Measurements from ENCODE around the gene SLFN5. TPM values are rescaled to one million over a fixed set of nuclear protein-coding genes. Genes with fewer than 3 reads are reported as not detected.
A peak's percentile ranks its signal among the peaks of the same experiment; 100 is the strongest.

Gene SLFN5
- total RNA-seq, 4 donors from 2014 or later, result 21.2 to 22.4 (median 21.6) TPM

- Histone ChIP-seq H3K4me1 (peaks cover 0 to 47% (median 22%) of the 10 kb centered on the region in 4 donors), H3K27ac (peak overlapping the region; percentile 92 to 96 (median 95)), H3K9me3 (no peaks in the 10 kb centered on the region), H3K4me3 (no peak overlapping the region), H3K36me3 (no peaks in the 10 kb centered on the region), H3K27me3 (no peaks in the 10 kb centered on the region)
- TF ChIP-seq CTCF (IDR thresholded peaks at IDR 0.05) (no peak), POLR2A (IDR thresholded peaks at IDR 0.05) (no peak), EP300 (IDR thresholded peaks at IDR 0.05) (no peak)
- WGBS, 2 donors, result 21 to 33% methylated on average over 1 of the region's 1 CpG
- no peak for DNase-seq (ENCODE audit: low spot score in 2 of 2)
Observed at GRCh38 chr17:35245196-35245486, 2.3 kb downstream of the SLFN5 start.

GRCh38 chr17:35252651-35253050 lies 9.8 kb downstream of the SLFN5 start:
- WGBS, 2 donors, result 21 to 24% methylated on average over 2 of the region's 2 CpGs
- no peaks in the 10 kb centered on the region for H3K27me3 ChIP-seq
- TF ChIP-seq POLR2A (IDR thresholded peaks at IDR 0.05), result no peak
- peak in 1 of 2 donors; percentile 30 for TF ChIP-seq EP300 (IDR thresholded peaks at IDR 0.05)
- no peak overlapping the region for H3K4me3 ChIP-seq
- H3K4me1 ChIP-seq, result peaks cover 0 to 40% (median 19%) of the 10 kb centered on the region in 4 donors
- peak overlapping the region in 2 of 4 donors; percentile 2 to 69 for H3K27ac ChIP-seq
- H3K9me3 ChIP-seq, result no peaks in the 10 kb centered on the region
- H3K36me3 ChIP-seq, result no peaks in the 10 kb centered on the region
- DNase-seq (ENCODE audit: low spot score in 2 of 2), result peak in 1 of 2 donors; percentile 32

- 45 to 51% methylated on average over 8 of the region's 8 CpGs for WGBS, 2 donors
Observed at GRCh38 chr17:35254107-35254773, 11.4 kb downstream of the SLFN5 start.

GRCh38 chr17:35255316-35255715 lies 12.4 kb downstream of the SLFN5 start:
- 96 to 99% methylated on average over 4 of the region's 4 CpGs for WGBS, 2 donors
- H3K27me3 ChIP-seq, result no peaks in the 10 kb centered on the region

More at GRCh38 chr17:35254107-35254773, 11.4 kb downstream of the SLFN5 start:
- DNase-seq (ENCODE audit: low spot score in 2 of 2), result peak; percentile 24 to 92
- Histone ChIP-seq H3K36me3 (peaks cover 0 to 12% (median 0%) of the 10 kb centered on the region in 3 donors), H3K27me3 (no peaks in the 10 kb centered on the region), H3K9me3 (no peaks in the 10 kb centered on the region), H3K4me3 (no peak overlapping the region), H3K4me1 (peaks cover 0 to 40% (median 19%) of the 10 kb centered on the region in 4 donors), H3K27ac (peak overlapping the region in 3 of 4 donors; percentile 17 to 87 (median 68))
- peak; percentile 20 to 93 for TF ChIP-seq EP300 (IDR thresholded peaks at IDR 0.05)
- no peak for TF ChIP-seq POLR2A (IDR thresholded peaks at IDR 0.05)

GRCh38 chr17:35256629-35257028 lies 13.8 kb downstream of the SLFN5 start:
- no peaks in the 10 kb centered on the region for H3K27me3 ChIP-seq
- no peak overlapping the region for H3K4me3 ChIP-seq
- TF ChIP-seq POLR2A (IDR thresholded peaks at IDR 0.05) (no peak), EP300 (IDR thresholded peaks at IDR 0.05) (no peak), CTCF (IDR thresholded peaks at IDR 0.05) (no peak)
- peaks cover 0 to 35% (median 0%) of the 10 kb centered on the region in 3 donors for H3K36me3 ChIP-seq
- WGBS, 2 donors, result 75 to 82% methylated on average over 5 of the region's 5 CpGs
- no peaks in the 10 kb centered on the region for H3K9me3 ChIP-seq
- peaks cover 0 to 40% (median 19%) of the 10 kb centered on the region in 4 donors for H3K4me1 ChIP-seq
- H3K27ac ChIP-seq, result peak overlapping the region in 2 of 4 donors; percentile 17 to 53
- DNase-seq (ENCODE audit: low spot score in 2 of 2), result no peak

More at GRCh38 chr17:35255316-35255715, 12.4 kb downstream of the SLFN5 start:
- DNase-seq (ENCODE audit: low spot score in 2 of 2), result no peak
- Histone ChIP-seq H3K27ac (peak overlapping the region in 2 of 4 donors; percentile 68 to 87), H3K4me3 (no peak overlapping the region), H3K4me1 (peaks cover 0 to 40% (median 19%) of the 10 kb centered on the region in 4 donors), H3K36me3 (peaks cover 0 to 22% (median 0%) of the 10 kb centered on the region in 3 donors), H3K9me3 (no peaks in the 10 kb centered on the region)
- TF ChIP-seq CTCF (IDR thresholded peaks at IDR 0.05) (no peak), POLR2A (IDR thresholded peaks at IDR 0.05) (no peak), EP300 (IDR thresholded peaks at IDR 0.05) (no peak)

GRCh38 chr17:35257208-35257659 lies 14.4 kb downstream of the SLFN5 start:
- no peak overlapping the region for H3K27ac ChIP-seq
- H3K4me3 ChIP-seq, result no peak overlapping the region
- H3K9me3 ChIP-seq, result no peaks in the 10 kb centered on the region
- no peaks in the 10 kb centered on the region for H3K27me3 ChIP-seq
- DNase-seq (ENCODE audit: low spot score in 2 of 2), result no peak
- H3K36me3 ChIP-seq, result peaks cover 0 to 41% (median 0%) of the 10 kb centered on the region in 3 donors
- no peak for TF ChIP-seq EP300 (IDR thresholded peaks at IDR 0.05)
- 46 to 61% methylated on average over 4 of the region's 4 CpGs for WGBS, 2 donors
- peaks cover 0 to 35% (median 19%) of the 10 kb centered on the region in 4 donors for H3K4me1 ChIP-seq
